Mammary epithelial cell (primary cell): ENCODE results near the gene GSTO1.

Source experiments
- EZH2 ChIP-seq: IDR thresholded peaks from 2 replicates; pipeline ENCODE4 v1.6.1; 2012; ENCODE audit warnings: low read length, inconsistent platforms, borderline replicate concordance
- TF ChIP-seq, protein P1 (sequence below), 2 donors: IDR thresholded peaks in 1 of 2; conservative IDR thresholded peaks in 1 of 2; 2 replicates each; pipeline ENCODE4 v1.5.1; 2011 to 2012; ENCODE audit warnings: inconsistent platforms in 2 of 2, low read length in 2 of 2, mild to moderate bottlenecking in 2 of 2, control low read depth in 1 of 2, low read depth in 1 of 2; ENCODE audit not compliant: insufficient read depth in 1 of 2; ENCODE audit errors: extremely low read depth in 1 of 2

DNA sequence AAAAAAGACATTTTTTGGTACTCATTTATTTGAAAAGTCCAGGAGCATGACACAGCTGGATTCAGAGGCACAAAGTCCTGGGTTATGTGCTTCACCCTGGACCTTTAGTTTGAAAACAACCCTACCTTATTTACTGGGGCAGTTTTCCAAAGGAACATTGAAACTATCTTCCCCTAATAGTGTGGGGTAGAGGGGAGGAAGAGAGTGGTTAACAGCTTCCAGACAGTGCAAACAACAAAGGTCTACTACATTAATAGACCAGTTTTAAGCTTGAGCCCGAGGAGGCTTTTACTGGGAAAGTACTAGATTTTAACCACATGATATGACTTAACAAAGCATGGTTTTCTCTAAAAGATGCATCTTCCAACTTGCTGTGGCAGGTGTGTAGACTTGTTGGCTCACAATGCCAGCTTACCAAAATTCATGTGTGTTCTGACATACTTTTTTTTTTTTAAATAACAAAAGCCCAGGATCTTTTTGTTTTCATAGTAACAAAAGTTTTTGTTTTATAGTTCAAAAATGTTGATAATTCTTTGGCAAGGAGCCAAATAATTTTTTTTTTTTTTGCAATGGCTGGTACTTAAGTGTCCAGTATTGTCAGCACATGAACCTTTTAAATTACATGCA, 1.8 kb downstream of the GSTO1 start:
- TF ChIP-seq, protein P1, sequence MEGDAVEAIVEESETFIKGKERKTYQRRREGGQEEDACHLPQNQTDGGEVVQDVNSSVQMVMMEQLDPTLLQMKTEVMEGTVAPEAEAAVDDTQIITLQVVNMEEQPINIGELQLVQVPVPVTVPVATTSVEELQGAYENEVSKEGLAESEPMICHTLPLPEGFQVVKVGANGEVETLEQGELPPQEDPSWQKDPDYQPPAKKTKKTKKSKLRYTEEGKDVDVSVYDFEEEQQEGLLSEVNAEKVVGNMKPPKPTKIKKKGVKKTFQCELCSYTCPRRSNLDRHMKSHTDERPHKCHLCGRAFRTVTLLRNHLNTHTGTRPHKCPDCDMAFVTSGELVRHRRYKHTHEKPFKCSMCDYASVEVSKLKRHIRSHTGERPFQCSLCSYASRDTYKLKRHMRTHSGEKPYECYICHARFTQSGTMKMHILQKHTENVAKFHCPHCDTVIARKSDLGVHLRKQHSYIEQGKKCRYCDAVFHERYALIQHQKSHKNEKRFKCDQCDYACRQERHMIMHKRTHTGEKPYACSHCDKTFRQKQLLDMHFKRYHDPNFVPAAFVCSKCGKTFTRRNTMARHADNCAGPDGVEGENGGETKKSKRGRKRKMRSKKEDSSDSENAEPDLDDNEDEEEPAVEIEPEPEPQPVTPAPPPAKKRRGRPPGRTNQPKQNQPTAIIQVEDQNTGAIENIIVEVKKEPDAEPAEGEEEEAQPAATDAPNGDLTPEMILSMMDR (conservative IDR thresholded peaks at IDR 0.05 in 1 of 2, IDR thresholded peaks at IDR 0.05 in 1 of 2; ENCODE audit: extremely low read depth in 1 of 2, insufficient read depth in 1 of 2, low read depth in 1 of 2, low read length in 2 of 2) = no peak
- TF ChIP-seq EZH2 = no peak
